PC-9 (cell line): ENCODE results near the gene RELCH. TPM values are rescaled to one million over a fixed set of nuclear protein-coding genes. Genes with fewer than 3 reads are reported as not detected.

Source experiments
- BruUV-seq: library from RNA; stranded (reverse); fragments of 400-500 nt; replicated peaks from 2 replicates; lab custom pipeline; 2021; lab: Mats Ljungman, UMichigan
- CTCF ChIA-PET: fragments of 300-600 bp; sonication (Branson Sonifier 250); formaldehyde crosslinking; loops from one replicate; lab custom pipeline; 2022; ENCODE audit warnings: antibody characterized with exemption; lab: Charles Lee
- POLR2A ChIA-PET: fragments of 300-600 bp; sonication (Branson Sonifier 250); formaldehyde crosslinking; loops from one replicate; lab custom pipeline; 2022; ENCODE audit warnings: antibody characterized with exemption; ENCODE audit not compliant: unreplicated experiment; lab: Charles Lee
- DNase-seq, 2 experiments: peaks; one replicate each; pipeline versions ENCODE4 v3.0.0 to v3.0.0-alpha.2; 2015 to 2022; ENCODE audit warnings: mixed read lengths in 1 of 2
- H2AFZ ChIP-seq: fragments of 200-600 bp; sonication (generic); 2 replicates; pipeline ENCODE4 v1.8.1; 2017; ENCODE audit warnings: antibody characterized with exemption
- H3F3A ChIP-seq: fragments of 200-600 bp; sonication (generic); 2 replicates; pipeline ENCODE4 v1.8.1; 2017; ENCODE audit warnings: antibody characterized with exemption, mild to moderate bottlenecking, low read depth; ENCODE audit not compliant: insufficient read depth
- H3K27ac ChIP-seq: fragments of 200-600 bp; sonication (generic); 2 replicates; pipeline ENCODE4 v1.6.1; 2016; ENCODE audit warnings: mixed run types
- H3K27me3 ChIP-seq: fragments of 200-600 bp; sonication (generic); 2 replicates; pipeline ENCODE4 v1.6.1; 2016; ENCODE audit warnings: low read depth, mixed run types; ENCODE audit not compliant: insufficient read depth
- H3K36me3 ChIP-seq: fragments of 200-600 bp; sonication (generic); 2 replicates; pipeline ENCODE4 v1.6.1; 2016; ENCODE audit warnings: low read depth, mixed run types
- H3K4me1 ChIP-seq: fragments of 200-600 bp; sonication (generic); replicated peaks from 2 replicates; pipeline ENCODE4 v1.6.1; 2016; ENCODE audit warnings: mixed run types; ENCODE audit not compliant: insufficient read depth
- H3K4me2 ChIP-seq: fragments of 200-600 bp; sonication (generic); 2 replicates; pipeline ENCODE4 v1.6.1; 2017; ENCODE audit warnings: mixed run types
- H3K4me3 ChIP-seq: fragments of 200-600 bp; sonication (generic); 2 replicates; pipeline ENCODE4 v1.6.1; 2016; ENCODE audit warnings: mixed run types
- H3K79me2 ChIP-seq: fragments of 200-600 bp; sonication (generic); 2 replicates; pipeline ENCODE4 v1.6.1; 2017; ENCODE audit warnings: low read depth, mixed run types
- H3K9me2 ChIP-seq: fragments of 200-600 bp; sonication (generic); 2 replicates; pipeline ENCODE4 v1.8.1; 2017; ENCODE audit warnings: mild to moderate bottlenecking; ENCODE audit not compliant: insufficient read depth
- H3K9me3 ChIP-seq: fragments of 200-600 bp; sonication (generic); 2 replicates; pipeline ENCODE4 v1.8.1; 2016; ENCODE audit warnings: low read depth; ENCODE audit not compliant: insufficient read depth
- H4K20me1 ChIP-seq: fragments of 200-600 bp; sonication (generic); 2 replicates; pipeline ENCODE4 v1.8.1; 2017; ENCODE audit not compliant: insufficient read depth
- EZH2 ChIP-seq: fragments of 200-600 bp; sonication (generic); IDR thresholded peaks from 2 replicates; pipeline ENCODE4 v1.8.0; 2017; ENCODE audit warnings: antibody characterized with exemption, low read depth
- intact Hi-C: fragments of 100-400 bp; cut with micrococcal nuclease; formaldehyde crosslinking; loops from one replicate; pipeline ENCODE4 v1.10.0; 2022; ENCODE audit not compliant: unreplicated experiment
- total RNA-seq: library from RNA; stranded (reverse); gene quantifications from 2 replicates; pipeline ENCODE4 v1.2.3, GENCODE V29; 2021
- TF ChIP-seq, protein P1 (sequence below): fragments of 200-600 bp; sonication (generic); conservative IDR thresholded peaks from 2 replicates; pipeline ENCODE4 v1.6.1; 2017; ENCODE audit warnings: mixed run types, antibody characterized with exemption, mild to moderate bottlenecking, moderate library complexity

Gene RELCH
- total RNA-seq, 1 experiment from 2014 or later, result 20.1 TPM

DNA sequence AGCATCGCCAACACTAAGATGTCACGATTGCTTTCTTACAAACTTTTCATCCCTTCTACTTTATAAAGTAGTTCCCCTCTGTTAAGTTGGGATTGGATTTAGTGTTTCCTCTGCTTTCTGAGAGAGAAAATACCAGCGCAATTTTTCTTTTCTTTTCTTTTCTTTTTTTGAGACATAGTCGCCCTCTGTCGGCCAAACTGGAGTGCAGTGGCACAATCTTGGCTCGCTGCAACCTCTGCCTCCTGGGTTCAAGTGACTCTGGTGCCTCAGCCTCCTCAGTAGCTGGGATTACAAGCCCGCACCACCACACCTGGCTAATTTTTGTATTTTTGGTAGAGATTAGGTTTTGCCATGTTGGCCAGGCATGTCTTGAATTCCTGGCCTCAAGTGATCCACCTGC is 9.0 kb downstream of the RELCH start:
- CTCF ChIA-PET, result no interaction called here
- Histone ChIP-seq H3K27me3 (no peaks in the 10 kb centered on the region), H3K79me2 (peaks cover 98% of the 10 kb centered on the region), H3K4me1 (peaks cover 30% of the 10 kb centered on the region), H3K4me3 (no peak overlapping the region), H3K27ac (no peak overlapping the region), H3K36me3 (0 out of 2 replicates have a peak, but pooled peaks cover 4% of the 10 kb centered on the region), H2AFZ (no peak overlapping the region), H4K20me1 (no peaks in the 10 kb centered on the region; the same call in none of the 2 replicates), H3K4me2 (no peak overlapping the region), H3K9me3 (0 out of 2 replicates have a peak, but pooled peaks cover 3% of the 10 kb centered on the region), H3K9me2 (no peaks in the 10 kb centered on the region), H3F3A (peaks cover 2% of the 10 kb centered on the region; the same call in 1 of the 2 replicates)
- TF ChIP-seq, protein P1, sequence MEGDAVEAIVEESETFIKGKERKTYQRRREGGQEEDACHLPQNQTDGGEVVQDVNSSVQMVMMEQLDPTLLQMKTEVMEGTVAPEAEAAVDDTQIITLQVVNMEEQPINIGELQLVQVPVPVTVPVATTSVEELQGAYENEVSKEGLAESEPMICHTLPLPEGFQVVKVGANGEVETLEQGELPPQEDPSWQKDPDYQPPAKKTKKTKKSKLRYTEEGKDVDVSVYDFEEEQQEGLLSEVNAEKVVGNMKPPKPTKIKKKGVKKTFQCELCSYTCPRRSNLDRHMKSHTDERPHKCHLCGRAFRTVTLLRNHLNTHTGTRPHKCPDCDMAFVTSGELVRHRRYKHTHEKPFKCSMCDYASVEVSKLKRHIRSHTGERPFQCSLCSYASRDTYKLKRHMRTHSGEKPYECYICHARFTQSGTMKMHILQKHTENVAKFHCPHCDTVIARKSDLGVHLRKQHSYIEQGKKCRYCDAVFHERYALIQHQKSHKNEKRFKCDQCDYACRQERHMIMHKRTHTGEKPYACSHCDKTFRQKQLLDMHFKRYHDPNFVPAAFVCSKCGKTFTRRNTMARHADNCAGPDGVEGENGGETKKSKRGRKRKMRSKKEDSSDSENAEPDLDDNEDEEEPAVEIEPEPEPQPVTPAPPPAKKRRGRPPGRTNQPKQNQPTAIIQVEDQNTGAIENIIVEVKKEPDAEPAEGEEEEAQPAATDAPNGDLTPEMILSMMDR, result no peak
- no peak for TF ChIP-seq EZH2
- intact Hi-C loops, result no loop called here
- DNase-seq, result no peak
- POLR2A ChIA-PET, result no interaction called here
- no TSS peak for BruUV-seq

DNA sequence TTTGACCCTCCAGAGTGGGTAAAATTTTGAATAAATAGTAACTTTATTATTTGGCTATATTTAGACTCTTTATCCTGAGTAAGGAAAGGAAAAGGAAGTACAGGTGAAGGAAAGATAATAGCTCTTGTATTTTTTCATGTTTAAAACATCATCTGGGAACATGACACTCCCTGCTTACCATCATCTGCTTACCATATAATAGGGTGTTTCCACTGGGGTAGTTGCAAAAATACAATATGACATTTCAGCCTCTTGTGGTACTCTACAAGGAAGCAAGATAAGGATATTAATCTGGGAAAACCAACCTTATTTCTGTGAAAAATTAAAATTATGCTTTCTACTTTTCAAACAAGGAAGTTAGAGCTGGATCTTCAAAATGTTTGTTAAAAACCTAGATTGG is 9.9 kb downstream of the RELCH start:
- ChIA-PET CTCF (no interaction called here), POLR2A (no interaction called here)
- Histone ChIP-seq H3K27me3 (no peaks in the 10 kb centered on the region), H3K4me3 (no peak overlapping the region), H3K79me2 (peaks cover 97% of the 10 kb centered on the region), H3K27ac (no peak overlapping the region), H3K9me2 (no peaks in the 10 kb centered on the region), H4K20me1 (peaks cover 4% of the 10 kb centered on the region), H3K9me3 (0 out of 2 replicates have a peak, but pooled peaks cover 3% of the 10 kb centered on the region), H2AFZ (no peak overlapping the region), H3F3A (peaks cover 8% of the 10 kb centered on the region), H3K4me1 (peaks cover 33% of the 10 kb centered on the region), H3K4me2 (no peak overlapping the region), H3K36me3 (no peaks in the 10 kb centered on the region)
- BruUV-seq, result no TSS peak
- no peak for DNase-seq
- TF ChIP-seq EZH2, result no peak
- TF ChIP-seq, protein P1, result no peak
- intact Hi-C loops, result no loop called here

DNA sequence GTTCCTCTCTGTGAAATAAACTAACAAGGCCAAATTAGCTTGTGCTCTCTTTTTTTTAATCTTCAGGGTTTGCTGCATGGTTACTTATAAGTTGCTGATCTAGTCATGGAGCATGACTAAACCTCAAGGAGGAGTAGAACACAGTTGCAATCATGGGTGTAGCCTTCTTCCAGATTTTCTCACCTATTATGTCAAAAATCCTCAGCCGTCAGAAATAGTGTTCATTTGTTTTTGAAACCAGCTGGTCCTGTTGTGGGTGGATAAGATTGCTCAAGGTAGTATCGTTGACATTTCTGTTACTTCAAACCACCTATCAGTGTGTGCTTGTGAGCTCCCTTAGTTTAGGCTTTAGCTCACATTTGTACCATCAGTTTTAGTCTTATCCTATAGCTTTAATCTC is 11.2 kb downstream of the RELCH start:
- Histone ChIP-seq H3K9me3 (no peaks in the 10 kb centered on the region), H3F3A (peaks cover 8% of the 10 kb centered on the region), H4K20me1 (peaks cover 4% of the 10 kb centered on the region), H3K4me2 (no peak overlapping the region), H3K36me3 (no peaks in the 10 kb centered on the region), H3K4me1 (peaks cover 43% of the 10 kb centered on the region), H3K79me2 (peaks cover 97% of the 10 kb centered on the region), H3K4me3 (no peak overlapping the region), H3K9me2 (no peaks in the 10 kb centered on the region), H3K27ac (no peak overlapping the region), H2AFZ (no peak overlapping the region), H3K27me3 (no peaks in the 10 kb centered on the region)
- POLR2A ChIA-PET, result interaction anchor here (0.6 kb wide), 1 partner anchor 252 kb away, joined by 3 read pairs; no protein-coding TSS in a partner anchor
- intact Hi-C loops, result no loop called here
- TF ChIP-seq EZH2, result no peak
- TF ChIP-seq, protein P1, result no peak
- no peak for DNase-seq
- CTCF ChIA-PET, result no interaction called here
- BruUV-seq, result no TSS peak
